A549 (cell line): ENCODE measurements around the gene ZNF768.

Source experiments
- CBX8 ChIP-seq: fragments of 200-600 bp; sonication (generic); IDR thresholded peaks from 2 replicates; pipeline ENCODE4 v1.6.1; 2016
- CTCF ChIP-seq: fragments of >200 bp; sonication (Bioruptor Twin); formaldehyde crosslinking; IDR thresholded peaks from 3 replicates; pipeline ENCODE4 v1.5.1; 2016
- EHMT2 ChIP-seq: fragments of 200-600 bp; sonication (generic); IDR thresholded peaks from 2 replicates; pipeline ENCODE4 v1.6.1; 2016; ENCODE audit warnings: antibody characterized with exemption, low read depth, mild to moderate bottlenecking, moderate library complexity
- EP300 ChIP-seq, 2 experiments: fragments of >200 bp; sonication (Bioruptor Twin); formaldehyde crosslinking; IDR thresholded peaks; 2 replicates in 1 of 2; 3 replicates in 1 of 2; pipeline ENCODE4 v1.6.1; 2016 to 2017
- MAX ChIP-seq: IDR thresholded peaks from 2 replicates; pipeline ENCODE4 v1.6.1; 2012
- POLR2A ChIP-seq: IDR thresholded peaks from 2 replicates; pipeline ENCODE4 v1.6.1; 2012; ENCODE audit warnings: mild to moderate bottlenecking, low read length
- RFX5 ChIP-seq: fragments of 450-650 bp; IDR thresholded peaks from 2 replicates; pipeline ENCODE4 v1.7.1; 2014; ENCODE audit warnings: antibody characterized with exemption, mild to moderate bottlenecking, moderate library complexity
- RNF2 ChIP-seq: fragments of 200-600 bp; sonication (generic); IDR thresholded peaks from 2 replicates; pipeline ENCODE4 v1.6.1; 2016; ENCODE audit warnings: low read depth, mild to moderate bottlenecking, antibody characterized with exemption, moderate library complexity, borderline replicate concordance
- SREBF2 ChIP-seq: fragments of 450-650 bp; IDR thresholded peaks from 2 replicates; pipeline ENCODE4 v1.6.1; 2014; ENCODE audit warnings: mild to moderate bottlenecking, moderate library complexity
- ZFP36 ChIP-seq: fragments of 450-650 bp; IDR thresholded peaks from 2 replicates; pipeline ENCODE4 v1.6.1; 2014; ENCODE audit warnings: borderline replicate concordance; ENCODE audit not compliant: partially characterized antibody

- TF ChIP-seq EP300 (IDR thresholded peaks at IDR 0.05) (no peak), CTCF (no peak), RNF2 (no peak), MAX (no peak), ZFP36 (no peak), POLR2A (no peak), SREBF2 (no peak), EHMT2 (no peak), RFX5 (no peak), CBX8 (no peak)
Measured at GRCh38 chr16:30553393-30553899, 27.1 kb upstream of the ZNF768 start.
